ENCODE measurements around the gene ADAMTSL3.

GRCh38 chr15:83977992-83978391 is 324.1 kb downstream of the ADAMTSL3 start:
- no peak for TF ChIP-seq CTCF (conservative IDR thresholded peaks at IDR 0.05 in 1 of 2, IDR thresholded peaks at IDR 0.05 in 1 of 2; ENCODE audit: low read depth in 1 of 2, low read length in 2 of 2)
- TF ChIP-seq EZH2 (IDR thresholded peaks at IDR 0.05; ENCODE audit: low read length, missing control alignments) = no peak
